ENCODE data around the gene POLA2.

GRCh38 chr11:65320386-65321075 is 58.8 kb downstream of the POLA2 start:
- TF ChIP-seq, protein P1, sequence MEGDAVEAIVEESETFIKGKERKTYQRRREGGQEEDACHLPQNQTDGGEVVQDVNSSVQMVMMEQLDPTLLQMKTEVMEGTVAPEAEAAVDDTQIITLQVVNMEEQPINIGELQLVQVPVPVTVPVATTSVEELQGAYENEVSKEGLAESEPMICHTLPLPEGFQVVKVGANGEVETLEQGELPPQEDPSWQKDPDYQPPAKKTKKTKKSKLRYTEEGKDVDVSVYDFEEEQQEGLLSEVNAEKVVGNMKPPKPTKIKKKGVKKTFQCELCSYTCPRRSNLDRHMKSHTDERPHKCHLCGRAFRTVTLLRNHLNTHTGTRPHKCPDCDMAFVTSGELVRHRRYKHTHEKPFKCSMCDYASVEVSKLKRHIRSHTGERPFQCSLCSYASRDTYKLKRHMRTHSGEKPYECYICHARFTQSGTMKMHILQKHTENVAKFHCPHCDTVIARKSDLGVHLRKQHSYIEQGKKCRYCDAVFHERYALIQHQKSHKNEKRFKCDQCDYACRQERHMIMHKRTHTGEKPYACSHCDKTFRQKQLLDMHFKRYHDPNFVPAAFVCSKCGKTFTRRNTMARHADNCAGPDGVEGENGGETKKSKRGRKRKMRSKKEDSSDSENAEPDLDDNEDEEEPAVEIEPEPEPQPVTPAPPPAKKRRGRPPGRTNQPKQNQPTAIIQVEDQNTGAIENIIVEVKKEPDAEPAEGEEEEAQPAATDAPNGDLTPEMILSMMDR (IDR thresholded peaks at IDR 0.05; ENCODE audit: insufficient read depth, low read depth, low read length), result no peak
- no peak for TF ChIP-seq EZH2 (IDR thresholded peaks at IDR 0.05; ENCODE audit: insufficient read depth, low read length)

All from astrocyte (in vitro differentiated cells and primary cell).